Measurements from ENCODE around the gene PHOSPHO2. TPM values are rescaled to one million over a fixed set of nuclear protein-coding genes. Genes with fewer than 3 reads are reported as not detected.
A peak's percentile ranks its signal among the peaks of the same experiment; 100 is the strongest.

PHOSPHO2 gene
- total RNA-seq, 5 donors from 2014 or later (not counting 1 experiment from before 2014, with no cell fraction given), result 3.6 to 8.6 (median 6.1) TPM

DNA sequence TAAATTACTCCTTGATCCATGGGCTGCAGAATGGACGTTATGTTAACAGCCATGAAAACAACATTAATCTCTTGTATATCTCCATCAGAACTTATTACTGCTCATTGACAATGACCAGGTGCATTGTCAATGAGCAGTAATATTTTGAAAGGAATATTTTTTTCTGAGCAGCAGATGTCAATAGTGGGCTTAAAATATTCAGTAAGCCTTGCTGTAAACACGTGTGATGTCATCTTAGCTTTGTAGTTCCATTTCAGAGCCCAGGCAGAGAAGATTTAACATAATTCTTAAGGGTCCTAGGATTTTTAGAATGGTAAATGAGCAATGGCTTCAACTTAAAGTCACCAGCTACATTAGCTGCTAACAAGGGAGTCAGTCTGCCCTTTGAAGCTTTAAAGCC, 26.7 kb upstream of the PHOSPHO2 start:
- Histone ChIP-seq H3K27me3 (replicated peaks in 1 of 2; ENCODE audit: control insufficient read depth in 2 of 2, extremely low read depth in 1 of 2, insufficient read depth in 2 of 2, low read length in 1 of 2) (peaks cover 0 to 7% of the 10 kb centered on the region in 2 experiments), H3K4me3 (ENCODE audit: control insufficient read depth in 1 of 2, extremely low read depth in 1 of 2, low read length in 1 of 2) (no peak overlapping the region), H3K27ac (ENCODE audit: low read length) (no peak overlapping the region), H3K4me1 (ENCODE audit: control insufficient read depth in 1 of 2, extremely low read depth in 1 of 2, insufficient read depth in 2 of 2, low read length in 2 of 2) (no peaks in the 10 kb centered on the region), H3K36me3 (ENCODE audit: control insufficient read depth in 2 of 2, extremely low read depth in 1 of 2, insufficient read depth in 1 of 2, low read length in 1 of 2) (no peaks in the 10 kb centered on the region), H3K9me3 (no peaks in the 10 kb centered on the region)
- 50% methylated on average over 1 of the region's 2 CpGs for WGBS (ENCODE audit: insufficient coverage)
- ATAC-seq (replicated peaks in 1 of 4) (no peak), DNase-seq (peak in 1 of 35 experiments; percentile 8)
- H3K27me3 Mint-ChIP-seq, result no peaks in the 10 kb centered on the region
- H3K36me3 Mint-ChIP-seq, result no peaks in the 10 kb centered on the region
- H3K9me3 Mint-ChIP-seq, result no peaks in the 10 kb centered on the region
- H3K4me3 Mint-ChIP-seq, result no peak overlapping the region
- H3K27ac Mint-ChIP-seq, result no peak overlapping the region
- ChIA-PET POLR2A (interaction anchor here in 1 of 2 donors (0.5 kb wide), 1 partner anchor 70 kb away, joined by 6 read pairs; no protein-coding TSS in a partner anchor), CTCF (interaction anchor here in 1 of 2 donors (0.6 to 1.2 kb wide), 5 partner anchors 10 to 103 kb away, joined by 3 to 6 read pairs (median 3); no protein-coding TSS in a partner anchor)
- no peaks in the 10 kb centered on the region for H3K4me1 Mint-ChIP-seq

DNA sequence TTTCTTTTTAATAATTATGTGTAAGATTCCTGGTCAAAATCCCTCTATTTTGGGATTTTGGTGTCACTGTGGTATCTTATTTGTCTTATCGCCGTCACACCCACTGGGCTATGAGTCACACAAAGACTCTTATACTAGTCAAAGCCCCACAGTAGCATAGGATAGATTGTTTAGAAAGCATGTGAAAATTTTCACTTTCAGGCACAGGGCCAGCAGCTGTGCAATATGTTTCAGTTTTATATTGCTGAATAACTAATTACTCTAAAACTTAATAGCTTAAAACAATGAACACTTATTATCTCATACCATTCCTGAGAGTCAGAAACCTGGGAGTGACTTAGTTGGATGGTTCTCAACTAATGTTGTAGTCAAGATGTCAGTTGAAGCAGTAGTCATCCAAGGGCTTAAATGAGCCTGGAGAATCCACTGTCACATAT, 24.0 kb upstream of the PHOSPHO2 start:
- no peaks in the 10 kb centered on the region for H3K9me3 Mint-ChIP-seq
- Histone ChIP-seq H3K4me1 (ENCODE audit: control insufficient read depth in 1 of 2, extremely low read depth in 1 of 2, insufficient read depth in 2 of 2, low read length in 2 of 2) (no peaks in the 10 kb centered on the region), H3K4me3 (ENCODE audit: control insufficient read depth in 1 of 2, extremely low read depth in 1 of 2, low read length in 1 of 2) (no peak overlapping the region), H3K27me3 (replicated peaks in 1 of 2; ENCODE audit: control insufficient read depth in 2 of 2, extremely low read depth in 1 of 2, insufficient read depth in 2 of 2, low read length in 1 of 2) (peaks cover 0 to 8% of the 10 kb centered on the region in 2 experiments), H3K27ac (ENCODE audit: low read length) (no peak overlapping the region), H3K9me3 (no peaks in the 10 kb centered on the region), H3K36me3 (ENCODE audit: control insufficient read depth in 2 of 2, extremely low read depth in 1 of 2, insufficient read depth in 1 of 2, low read length in 1 of 2) (no peaks in the 10 kb centered on the region)
- CTCF ChIA-PET, result interaction anchor here in 1 of 2 donors (0.5 to 0.7 kb wide), 3 partner anchors 19 to 151 kb away, joined by 3 to 6 read pairs (median 4); no protein-coding TSS in a partner anchor
- ATAC-seq (replicated peaks in 1 of 4) (no peak), DNase-seq (no peak)
- H3K27me3 Mint-ChIP-seq, result peaks cover 0 to 4% of the 10 kb centered on the region in 2 donors
- H3K36me3 Mint-ChIP-seq, result no peaks in the 10 kb centered on the region
- H3K4me1 Mint-ChIP-seq, result no peaks in the 10 kb centered on the region
- H3K27ac Mint-ChIP-seq, result no peak overlapping the region
- WGBS (ENCODE audit: insufficient coverage), result no CpG with 5 or more reads among the region's 2 CpGs
- H3K4me3 Mint-ChIP-seq, result no peak overlapping the region
- POLR2A ChIA-PET, result interaction anchor here in 1 of 2 donors (0.9 kb wide), 1 partner anchor 19 kb away, joined by 3 read pairs; no protein-coding TSS in a partner anchor

DNA sequence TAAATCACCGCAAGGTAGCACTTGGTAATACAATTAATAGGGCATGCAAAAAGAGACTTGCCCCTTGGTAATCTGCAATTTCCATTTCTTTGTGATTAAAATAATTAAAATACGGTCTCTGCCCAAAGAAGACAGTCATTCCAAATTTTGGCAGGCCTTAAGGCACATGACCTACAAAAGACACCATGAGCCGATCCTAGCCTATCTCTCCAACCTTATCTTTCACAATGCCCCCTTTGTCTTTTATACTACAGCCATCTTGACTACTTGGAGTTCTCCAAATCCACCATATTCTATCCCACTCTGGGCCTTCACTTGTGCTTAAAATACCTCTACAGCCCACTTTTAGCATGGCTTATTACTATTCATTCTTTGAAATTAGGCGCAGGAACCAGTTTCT, 23.3 kb upstream of the PHOSPHO2 start:
- ChIA-PET CTCF (interaction anchor here in 1 of 2 donors (0.5 to 0.6 kb wide), 2 partner anchors 20 to 150 kb away, joined by 3 to 6 read pairs; no protein-coding TSS in a partner anchor), POLR2A (no interaction called here)
- ATAC-seq (replicated peaks in 1 of 4) (no peak), DNase-seq (no peak)
- Histone ChIP-seq H3K27me3 (replicated peaks in 1 of 2; ENCODE audit: control insufficient read depth in 2 of 2, extremely low read depth in 1 of 2, insufficient read depth in 2 of 2, low read length in 1 of 2) (peaks cover 0 to 11% of the 10 kb centered on the region in 2 experiments), H3K36me3 (ENCODE audit: control insufficient read depth in 2 of 2, extremely low read depth in 1 of 2, insufficient read depth in 1 of 2, low read length in 1 of 2) (no peaks in the 10 kb centered on the region), H3K4me3 (ENCODE audit: control insufficient read depth in 1 of 2, extremely low read depth in 1 of 2, low read length in 1 of 2) (no peak overlapping the region), H3K9me3 (no peaks in the 10 kb centered on the region), H3K4me1 (ENCODE audit: control insufficient read depth in 1 of 2, extremely low read depth in 1 of 2, insufficient read depth in 2 of 2, low read length in 2 of 2) (no peaks in the 10 kb centered on the region), H3K27ac (ENCODE audit: low read length) (no peak overlapping the region)
- Mint-ChIP-seq H3K4me3 (no peak overlapping the region), H3K36me3 (no peaks in the 10 kb centered on the region), H3K27ac (no peak overlapping the region), H3K9me3 (no peaks in the 10 kb centered on the region), H3K4me1 (no peaks in the 10 kb centered on the region), H3K27me3 (peaks cover 0 to 4% of the 10 kb centered on the region in 2 donors)
- WGBS (ENCODE audit: insufficient coverage), result 100% methylated on average over 3 of the region's 4 CpGs

DNA sequence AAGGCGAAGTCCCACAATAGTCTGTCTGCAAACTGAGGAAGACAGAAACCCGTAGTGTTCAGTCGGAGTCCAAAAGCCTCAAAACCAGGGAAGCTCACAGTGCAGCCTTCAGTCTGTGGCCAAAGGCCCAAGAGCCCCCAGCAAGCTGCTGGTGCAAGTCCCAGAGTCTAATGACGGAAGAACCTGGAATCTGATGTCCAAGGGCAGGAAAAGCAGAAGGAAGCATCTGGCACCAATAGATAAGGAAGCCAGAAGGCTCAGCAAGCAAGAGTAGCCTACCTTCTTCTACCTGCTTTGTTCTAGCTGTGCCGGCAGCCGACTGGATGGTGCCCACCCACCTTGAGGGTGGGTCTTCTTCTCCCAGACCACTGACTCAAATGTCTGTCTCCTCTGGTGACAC, 21.9 kb upstream of the PHOSPHO2 start:
- H3K27ac Mint-ChIP-seq, result no peak overlapping the region
- ChIA-PET POLR2A (no interaction called here), CTCF (no interaction called here)
- WGBS (ENCODE audit: insufficient coverage), result 48% methylated on average over 5 of the region's 6 CpGs
- no peaks in the 10 kb centered on the region for H3K9me3 Mint-ChIP-seq
- H3K9me3 ChIP-seq, result no peaks in the 10 kb centered on the region
- peaks cover 2 to 4% of the 10 kb centered on the region in 2 donors for H3K27me3 Mint-ChIP-seq
- H3K27me3 ChIP-seq (replicated peaks in 1 of 2; ENCODE audit: control insufficient read depth in 2 of 2, extremely low read depth in 1 of 2, insufficient read depth in 2 of 2, low read length in 1 of 2), result peaks cover 0 to 11% of the 10 kb centered on the region in 2 experiments
- no peaks in the 10 kb centered on the region for H3K4me1 Mint-ChIP-seq
- H3K4me3 ChIP-seq (ENCODE audit: control insufficient read depth in 1 of 2, extremely low read depth in 1 of 2, low read length in 1 of 2), result no peak overlapping the region
- no peak for DNase-seq
- no peak overlapping the region for H3K27ac ChIP-seq (ENCODE audit: low read length)
- no peaks in the 10 kb centered on the region for H3K36me3 ChIP-seq (ENCODE audit: control insufficient read depth in 2 of 2, extremely low read depth in 1 of 2, insufficient read depth in 1 of 2, low read length in 1 of 2)
- H3K4me3 Mint-ChIP-seq, result no peak overlapping the region
- no peaks in the 10 kb centered on the region for H3K36me3 Mint-ChIP-seq
- no peak for ATAC-seq (replicated peaks in 1 of 4)
- no peaks in the 10 kb centered on the region for H3K4me1 ChIP-seq (ENCODE audit: control insufficient read depth in 1 of 2, extremely low read depth in 1 of 2, insufficient read depth in 2 of 2, low read length in 2 of 2)

DNA sequence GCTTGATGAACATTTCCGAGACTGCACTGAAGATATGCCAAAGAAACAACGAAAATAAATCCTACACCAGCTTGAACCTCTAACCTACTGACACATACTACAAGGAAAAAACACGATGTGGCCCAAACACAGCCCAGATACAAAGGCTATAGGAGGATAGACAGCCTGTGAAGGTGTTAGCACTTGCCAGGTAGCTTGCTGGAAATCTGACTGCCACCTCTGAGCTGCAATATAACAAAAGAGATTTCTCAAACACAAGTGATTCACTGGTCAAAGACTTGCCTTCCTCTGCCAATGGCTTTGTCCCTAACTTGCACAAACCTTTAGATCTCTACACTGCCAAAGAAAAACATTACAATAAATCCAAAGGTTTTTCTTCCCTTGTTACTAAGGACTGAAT, 21.2 kb upstream of the PHOSPHO2 start:
- Histone ChIP-seq H3K27me3 (replicated peaks in 1 of 2; ENCODE audit: control insufficient read depth in 2 of 2, extremely low read depth in 1 of 2, insufficient read depth in 2 of 2, low read length in 1 of 2) (peaks cover 0 to 11% of the 10 kb centered on the region in 2 experiments), H3K9me3 (no peaks in the 10 kb centered on the region), H3K4me3 (ENCODE audit: control insufficient read depth in 1 of 2, extremely low read depth in 1 of 2, low read length in 1 of 2) (no peak overlapping the region), H3K36me3 (ENCODE audit: control insufficient read depth in 2 of 2, extremely low read depth in 1 of 2, insufficient read depth in 1 of 2, low read length in 1 of 2) (no peaks in the 10 kb centered on the region), H3K27ac (ENCODE audit: low read length) (no peak overlapping the region), H3K4me1 (ENCODE audit: control insufficient read depth in 1 of 2, extremely low read depth in 1 of 2, insufficient read depth in 2 of 2, low read length in 2 of 2) (no peaks in the 10 kb centered on the region)
- Mint-ChIP-seq H3K4me1 (no peaks in the 10 kb centered on the region), H3K9me3 (no peaks in the 10 kb centered on the region), H3K36me3 (no peaks in the 10 kb centered on the region), H3K27ac (no peak overlapping the region), H3K4me3 (no peak overlapping the region), H3K27me3 (peaks cover 2 to 4% of the 10 kb centered on the region in 2 donors)
- DNase-seq (no peak), ATAC-seq (replicated peaks in 1 of 4) (no peak)
- ChIA-PET POLR2A (no interaction called here), CTCF (no interaction called here)
- 60% methylated on average over 1 of the region's 3 CpGs for WGBS (ENCODE audit: insufficient coverage)

DNA sequence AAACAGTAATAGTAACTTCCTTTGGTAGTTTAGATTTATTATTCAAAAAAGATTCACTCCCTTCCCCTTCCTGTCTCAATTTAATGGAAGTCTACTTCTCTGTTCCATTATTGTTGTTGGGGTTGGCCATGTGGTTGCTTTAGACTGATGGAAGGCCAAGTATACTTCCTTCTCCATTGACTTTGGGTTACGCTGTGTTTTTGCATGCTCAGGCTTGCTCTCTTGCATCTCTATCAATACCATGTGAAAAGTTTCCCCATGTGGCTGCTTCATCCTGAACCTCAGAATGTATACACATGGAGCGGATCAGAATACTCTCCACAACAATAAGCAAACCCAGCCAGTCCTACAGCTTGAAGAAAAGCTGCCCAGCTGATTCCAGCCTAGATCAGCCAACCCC, 20.3 kb upstream of the PHOSPHO2 start:
- no peaks in the 10 kb centered on the region for H3K36me3 Mint-ChIP-seq
- H3K4me3 ChIP-seq (ENCODE audit: control insufficient read depth in 1 of 2, extremely low read depth in 1 of 2, low read length in 1 of 2), result no peak overlapping the region
- H3K4me1 Mint-ChIP-seq, result no peaks in the 10 kb centered on the region
- H3K4me3 Mint-ChIP-seq, result no peak overlapping the region
- ATAC-seq (replicated peaks in 1 of 4), result no peak
- H3K27ac ChIP-seq (ENCODE audit: low read length), result no peak overlapping the region
- H3K27me3 Mint-ChIP-seq, result peaks cover 2 to 4% of the 10 kb centered on the region in 2 donors
- no peaks in the 10 kb centered on the region for H3K9me3 ChIP-seq
- ChIA-PET CTCF (no interaction called here), POLR2A (no interaction called here)
- no peaks in the 10 kb centered on the region for H3K36me3 ChIP-seq (ENCODE audit: control insufficient read depth in 2 of 2, extremely low read depth in 1 of 2, insufficient read depth in 1 of 2, low read length in 1 of 2)
- no peaks in the 10 kb centered on the region for H3K9me3 Mint-ChIP-seq
- DNase-seq, result no peak
- 100% methylated on average over 1 of the region's 2 CpGs for WGBS (ENCODE audit: insufficient coverage)
- H3K27me3 ChIP-seq (replicated peaks in 1 of 2; ENCODE audit: control insufficient read depth in 2 of 2, extremely low read depth in 1 of 2, insufficient read depth in 2 of 2, low read length in 1 of 2), result peaks cover 0 to 11% of the 10 kb centered on the region in 2 experiments
- H3K4me1 ChIP-seq (ENCODE audit: control insufficient read depth in 1 of 2, extremely low read depth in 1 of 2, insufficient read depth in 2 of 2, low read length in 2 of 2), result no peaks in the 10 kb centered on the region
- H3K27ac Mint-ChIP-seq, result no peak overlapping the region
